GM19438 (cell line): ENCODE results near the gene KIR3DL1.
"Not testable (repeated sequence)": the region's sequence is repeated elsewhere in the genome, so short reads cannot be mapped to it uniquely, and the experiment has no call there.

Experiments
- ATAC-seq: cut with Tn5 transposase; IDR thresholded peaks from one replicate; pipeline ENCODE4 v1.9.1; 2021; ENCODE audit warnings: low read depth; ENCODE audit not compliant: unreplicated experiment

KIR3DL1 gene

DNA sequence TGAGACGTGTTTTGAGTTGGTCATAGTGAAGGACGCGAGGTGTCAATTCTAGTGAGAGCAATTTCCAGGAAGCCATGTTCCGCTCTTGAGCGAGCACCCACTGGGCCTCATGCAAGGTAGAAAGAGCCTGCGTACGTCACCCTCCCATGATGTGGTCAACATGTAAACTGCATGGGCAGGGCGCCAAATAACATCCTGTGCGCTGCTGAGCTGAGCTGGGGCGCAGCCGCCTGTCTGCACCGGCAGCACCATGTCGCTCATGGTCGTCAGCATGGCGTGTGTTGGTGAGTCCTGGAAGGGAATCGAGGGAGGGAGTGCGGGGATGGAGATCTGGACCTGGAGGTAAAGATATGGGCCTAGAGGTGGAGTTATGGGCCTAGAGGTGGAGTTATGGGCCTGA is at the start of gene KIR3DL1:
Gene KIR3DL1 (plus strand): TSS at position 218 of the 400 bp plus-strand sequence.
- ATAC-seq: not testable (repeated sequence)

DNA sequence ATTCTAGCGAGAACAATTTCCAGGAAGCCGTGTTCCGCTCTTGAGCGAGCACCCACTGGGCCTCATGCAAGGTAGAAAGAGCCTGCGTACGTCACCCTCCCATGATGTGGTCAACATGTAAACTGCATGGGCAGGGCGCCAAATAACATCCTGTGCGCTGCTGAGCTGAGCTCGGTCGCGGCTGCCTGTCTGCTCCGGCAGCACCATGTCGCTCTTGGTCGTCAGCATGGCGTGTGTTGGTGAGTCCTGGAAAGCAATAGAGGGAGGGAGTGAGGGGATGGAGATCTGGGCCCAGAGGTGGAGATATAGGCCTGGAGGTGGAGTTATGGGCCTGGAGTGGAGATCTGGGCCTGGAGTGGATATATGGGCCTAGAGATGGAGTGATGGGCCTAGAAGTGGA is 46.6 kb upstream of the KIR3DL1 start, which contains the start of gene KIR2DL1:
Gene KIR2DL1 (plus strand): TSS at position 148 of the 400 bp plus-strand sequence. CDS start 58 bp downstream, at position 206.
- ATAC-seq: not testable (repeated sequence)

- not testable (repeated sequence) for ATAC-seq
Measured at GRCh38 chr19:54770511-54770910, 45.8 kb upstream of the KIR3DL1 start.

DNA sequence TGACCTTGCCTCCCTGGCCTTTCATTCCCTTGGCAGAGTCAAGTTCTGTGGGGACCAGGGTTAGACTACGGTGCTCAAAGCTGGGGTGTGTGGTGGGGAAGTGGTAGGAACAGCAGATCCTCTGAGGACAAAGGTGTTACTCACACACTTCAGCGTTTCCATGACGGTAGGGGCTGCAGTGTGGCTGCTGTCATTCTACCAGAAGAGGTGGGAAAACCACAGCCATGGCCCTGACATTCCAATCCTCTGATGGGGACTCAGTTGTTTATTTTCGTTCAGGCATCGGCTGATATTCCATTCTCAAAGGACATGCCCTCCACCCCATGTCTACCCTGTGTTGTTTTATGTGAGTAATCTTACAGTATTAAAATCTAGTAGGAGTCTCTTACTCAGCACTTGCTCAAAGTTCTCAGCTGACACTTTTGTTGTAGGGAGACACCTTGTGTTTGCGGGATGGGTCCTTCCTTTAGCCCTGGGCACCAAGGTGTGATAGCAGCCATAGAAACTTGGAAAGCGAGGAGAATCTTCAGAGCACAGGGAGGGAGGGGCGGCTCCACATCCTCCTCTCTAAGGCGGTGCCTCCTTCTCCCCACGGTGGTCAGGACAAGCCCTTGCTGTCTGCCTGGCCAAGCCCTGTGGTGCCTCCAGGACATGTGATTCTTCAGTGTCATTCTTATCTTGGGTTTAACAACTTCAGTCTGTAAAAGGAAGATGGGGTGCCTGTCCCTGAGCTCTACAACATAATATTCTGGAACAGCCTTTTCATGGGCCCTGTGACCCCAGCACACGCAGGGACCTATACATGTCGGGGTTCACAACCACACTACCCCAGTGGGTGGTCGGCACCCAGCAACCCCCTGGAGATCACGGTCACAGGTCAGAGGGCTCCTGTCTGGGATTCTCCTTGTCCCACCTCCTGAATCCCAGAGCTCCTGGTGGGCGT is 45.0 kb upstream of the KIR3DL1 start:
- not testable (repeated sequence) for ATAC-seq

- not testable (repeated sequence) for ATAC-seq
Measured at GRCh38 chr19:54772666-54773065, 43.6 kb upstream of the KIR3DL1 start.

DNA sequence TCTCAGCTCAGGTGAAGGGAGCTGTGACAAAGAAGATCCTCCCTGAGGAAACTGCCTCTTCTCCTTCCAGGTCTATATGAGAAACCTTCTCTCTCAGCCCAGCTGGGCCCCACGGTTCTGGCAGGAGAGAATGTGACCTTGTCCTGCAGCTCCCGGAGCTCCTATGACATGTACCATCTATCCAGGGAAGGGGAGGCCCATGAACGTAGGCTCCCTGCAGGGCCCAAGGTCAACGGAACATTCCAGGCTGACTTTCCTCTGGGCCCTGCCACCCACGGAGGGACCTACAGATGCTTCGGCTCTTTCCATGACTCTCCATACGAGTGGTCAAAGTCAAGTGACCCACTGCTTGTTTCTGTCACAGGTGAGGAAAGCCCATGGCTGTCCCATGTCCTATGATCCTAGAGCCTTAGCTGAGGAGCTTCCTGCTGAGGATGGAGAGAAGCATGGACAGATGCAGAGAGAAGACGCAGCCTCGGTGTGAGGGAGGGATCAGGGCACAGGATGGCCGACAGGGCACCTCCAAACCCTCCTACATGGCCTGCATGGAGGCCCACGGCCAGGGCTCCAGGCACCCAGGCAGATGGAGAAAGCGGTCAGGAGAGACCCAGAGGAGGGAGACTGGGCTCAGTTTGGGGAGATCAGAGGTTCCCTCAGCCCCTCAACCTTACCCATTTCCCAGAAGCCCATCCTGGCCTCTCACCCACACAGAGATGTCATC is 41.0 kb upstream of the KIR3DL1 start:
- ATAC-seq: not testable (repeated sequence)

GRCh38 chr19:54775830-54776229 is 40.4 kb upstream of the KIR3DL1 start:
- not testable (repeated sequence) for ATAC-seq

- ATAC-seq: not testable (repeated sequence)
Measured at GRCh38 chr19:54777851-54778250, 38.4 kb upstream of the KIR3DL1 start.

GRCh38 chr19:54778896-54779295 is 37.4 kb upstream of the KIR3DL1 start:
- ATAC-seq: not testable (repeated sequence)

- ATAC-seq: not testable (repeated sequence)
Measured at GRCh38 chr19:54782916-54783315, 33.4 kb upstream of the KIR3DL1 start.

DNA sequence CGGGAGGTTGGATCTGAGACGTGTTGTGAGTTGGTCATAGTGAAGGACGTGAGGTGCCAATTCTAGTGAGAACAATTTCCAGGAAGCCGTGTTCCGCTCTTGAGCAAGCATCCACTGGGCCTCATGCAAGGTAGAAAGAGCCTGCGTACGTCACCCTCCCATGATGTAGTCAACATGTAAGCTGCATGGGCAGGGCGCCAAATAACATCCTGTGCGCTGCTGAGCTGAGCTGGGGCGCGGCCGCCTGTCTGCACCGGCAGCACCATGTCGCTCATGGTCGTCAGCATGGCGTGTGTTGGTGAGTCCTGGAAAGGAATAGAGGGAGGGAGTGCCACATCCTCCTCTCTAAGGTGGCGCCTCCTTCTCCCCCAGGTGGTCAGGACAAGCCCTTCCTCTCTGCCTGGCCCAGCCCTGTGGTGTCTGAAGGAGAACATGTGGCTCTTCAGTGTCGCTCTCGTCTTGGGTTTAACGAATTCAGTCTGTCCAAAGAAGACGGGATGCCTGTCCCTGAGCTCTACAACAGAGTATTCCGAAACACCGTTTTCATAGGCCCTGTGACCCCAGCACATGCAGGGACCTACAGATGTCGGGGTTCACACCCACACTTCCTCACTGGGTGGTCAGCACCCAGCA is 30.1 kb upstream of the KIR3DL1 start:
- not testable (repeated sequence) for ATAC-seq

GRCh38 chr19:54788154-54788553 is 28.1 kb upstream of the KIR3DL1 start:
- ATAC-seq: not testable (repeated sequence)

DNA sequence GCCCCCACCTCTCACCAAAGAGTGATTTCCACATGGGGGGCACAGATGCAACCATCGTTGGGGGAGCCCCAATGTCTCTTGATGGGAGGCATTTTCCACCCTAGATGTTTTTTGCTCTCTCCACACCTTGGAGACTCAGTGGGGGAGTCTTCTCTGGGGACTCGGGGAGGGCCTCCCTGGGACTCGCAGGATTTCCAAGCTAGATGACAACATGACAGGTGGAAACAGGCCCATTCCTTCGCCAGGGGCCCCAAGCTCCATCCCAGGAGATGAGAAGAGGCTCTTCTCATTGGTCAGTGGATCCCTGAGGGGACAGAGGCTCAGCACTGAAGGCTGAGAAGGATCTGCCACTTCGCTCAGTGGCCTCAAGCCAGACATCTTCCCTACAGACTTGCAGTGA is 25.6 kb upstream of the KIR3DL1 start:
- ATAC-seq: no peak

DNA sequence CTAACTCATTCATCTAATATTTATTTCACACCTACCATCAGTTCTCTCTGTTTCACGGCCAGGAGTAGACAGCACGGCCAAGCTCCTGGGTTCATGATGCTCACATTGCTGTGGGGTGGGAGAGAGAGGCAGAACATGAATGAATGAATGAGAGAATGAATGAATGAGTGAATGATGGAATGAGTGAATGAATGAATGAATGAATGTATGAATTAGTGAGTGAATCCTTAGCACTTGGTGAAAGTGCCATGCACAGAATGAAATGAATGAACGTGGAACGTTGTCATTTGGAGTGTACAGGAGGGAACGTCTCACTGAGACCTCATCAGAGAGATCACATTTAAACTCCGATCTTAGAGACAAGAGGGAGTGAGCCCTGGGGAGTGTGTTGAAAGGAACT is 24.8 kb upstream of the KIR3DL1 start:
- no peak for ATAC-seq

GRCh38 chr19:54792814-54793213 is 23.5 kb upstream of the KIR3DL1 start:
- ATAC-seq: no peak

GRCh38 chr19:54795758-54796157 is 20.5 kb upstream of the KIR3DL1 start:
- no peak for ATAC-seq

GRCh38 chr19:54803410-54803809 is 12.9 kb upstream of the KIR3DL1 start, which contains the start of gene KIR2DL4:
Gene KIR2DL4 (plus strand): TSS chr19:54803610. CDS start chr19:54803652, 42 bp downstream.
- ATAC-seq: no peak

DNA sequence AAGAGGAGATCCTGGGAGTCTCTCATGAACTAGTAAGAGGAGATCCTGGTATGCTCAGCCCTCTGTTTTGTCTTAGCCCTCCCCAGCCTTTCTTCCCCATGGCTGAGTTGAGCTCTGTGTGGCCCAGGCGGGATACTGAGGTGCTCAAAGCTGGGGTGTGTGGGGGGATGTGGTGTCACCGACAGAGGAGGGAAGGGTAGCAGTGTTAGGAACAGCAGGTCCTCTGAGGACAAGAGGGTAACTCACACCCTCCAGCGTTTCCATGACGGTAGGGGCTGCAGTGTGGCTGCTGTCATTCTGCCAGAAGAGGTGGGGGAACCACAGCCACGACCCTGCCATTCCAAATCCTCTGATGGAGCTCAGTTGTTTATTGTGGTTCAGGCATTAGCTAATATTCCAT is 12.2 kb upstream of the KIR3DL1 start:
- no peak for ATAC-seq

GRCh38 chr19:54804571-54804970 is 11.7 kb upstream of the KIR3DL1 start:
- no peak for ATAC-seq

GRCh38 chr19:54805665-54806515 is 10.4 kb upstream of the KIR3DL1 start:
- no peak for ATAC-seq
